Progenitor cell of endocrine pancreas (in vitro differentiated cells): ENCODE data around the gene EGFL6. TPM values are rescaled to one million over a fixed set of nuclear protein-coding genes. Genes with fewer than 3 reads are reported as not detected.
A peak's percentile ranks its signal among the peaks of the same experiment; 100 is the strongest.
"Not testable (repeated sequence)": the region's sequence is repeated elsewhere in the genome, so short reads cannot be mapped to it uniquely, and the experiment has no call there.

Experiments
- DNase-seq: peaks from one replicate; pipeline ENCODE4 v3.0.0; 2021; ENCODE audit warnings: low spot score; ENCODE audit not compliant: unreplicated experiment
- H3K27ac Mint-ChIP-seq: 2 replicates; pipeline ENCODE4 v1.8.0; 2021; ENCODE audit warnings: mild to moderate bottlenecking, moderate library complexity, mixed read lengths
- H3K27me3 Mint-ChIP-seq: 2 replicates; pipeline ENCODE4 v1.8.0; 2021; ENCODE audit warnings: mixed read lengths
- H3K36me3 Mint-ChIP-seq: 2 replicates; pipeline ENCODE4 v1.8.0; 2022; ENCODE audit warnings: mixed read lengths; ENCODE audit not compliant: insufficient read depth
- H3K4me1 Mint-ChIP-seq: 2 replicates; pipeline ENCODE4 v1.8.0; 2021; ENCODE audit warnings: low read depth, mixed read lengths
- H3K4me3 Mint-ChIP-seq: 2 replicates; pipeline ENCODE4 v1.8.0; 2021; ENCODE audit warnings: low read depth, mild to moderate bottlenecking, moderate library complexity, mixed read lengths
- H3K9me3 Mint-ChIP-seq: 2 replicates; pipeline ENCODE4 v1.8.0; 2021; ENCODE audit warnings: low read depth, mixed read lengths
- CTCF ChIP-seq: fragments of 200-600 bp; sonication (generic); IDR thresholded peaks from one replicate; pipeline ENCODE4 v1.5.0; 2021; ENCODE audit warnings: antibody characterized with exemption, mild to moderate bottlenecking; ENCODE audit not compliant: unreplicated experiment
- total RNA-seq: library from RNA; stranded (reverse); gene quantifications from 2 replicates; pipeline ENCODE4 v1.2.1, GENCODE V29; 2021

Gene EGFL6
- total RNA-seq, 1 donor from 2014 or later = 0.34 TPM

DNA sequence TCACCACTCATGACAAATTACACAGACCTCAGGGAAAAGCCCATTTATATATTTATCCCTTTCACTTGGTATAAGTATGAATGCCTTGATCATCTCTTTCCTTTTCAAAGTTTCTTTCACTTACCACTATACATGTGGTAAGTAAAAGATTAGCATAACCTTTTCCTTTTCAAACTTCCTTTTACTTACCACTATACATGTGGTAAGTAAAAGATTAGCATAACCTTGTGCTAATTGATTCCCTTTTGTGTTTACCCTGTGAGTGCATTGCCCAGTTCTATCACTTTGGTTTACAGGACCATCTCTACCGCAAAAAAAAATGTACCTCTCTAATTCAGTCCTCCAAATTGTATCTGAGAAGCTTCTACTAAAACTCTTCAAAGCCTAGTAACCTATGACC is 50.8 kb downstream of the EGFL6 start:
- no peaks in the 10 kb centered on the region for H3K36me3 Mint-ChIP-seq
- no peak for DNase-seq
- no peaks in the 10 kb centered on the region for H3K27me3 Mint-ChIP-seq
- H3K9me3 Mint-ChIP-seq = peaks cover 12% of the 10 kb centered on the region
- TF ChIP-seq CTCF = no peak
- no peak overlapping the region for H3K27ac Mint-ChIP-seq
- H3K4me1 Mint-ChIP-seq = no peaks in the 10 kb centered on the region
- no peak overlapping the region for H3K4me3 Mint-ChIP-seq

- TF ChIP-seq CTCF = no peak
- Mint-ChIP-seq H3K36me3 (no peaks in the 10 kb centered on the region), H3K27ac (no peak overlapping the region), H3K4me3 (no peak overlapping the region), H3K4me1 (peaks cover 5% of the 10 kb centered on the region), H3K9me3 (peaks cover 20% of the 10 kb centered on the region), H3K27me3 (no peaks in the 10 kb centered on the region)
- no peak for DNase-seq
Measured at GRCh38 chrX:13622401-13622964, 53.1 kb downstream of the EGFL6 start.

DNA sequence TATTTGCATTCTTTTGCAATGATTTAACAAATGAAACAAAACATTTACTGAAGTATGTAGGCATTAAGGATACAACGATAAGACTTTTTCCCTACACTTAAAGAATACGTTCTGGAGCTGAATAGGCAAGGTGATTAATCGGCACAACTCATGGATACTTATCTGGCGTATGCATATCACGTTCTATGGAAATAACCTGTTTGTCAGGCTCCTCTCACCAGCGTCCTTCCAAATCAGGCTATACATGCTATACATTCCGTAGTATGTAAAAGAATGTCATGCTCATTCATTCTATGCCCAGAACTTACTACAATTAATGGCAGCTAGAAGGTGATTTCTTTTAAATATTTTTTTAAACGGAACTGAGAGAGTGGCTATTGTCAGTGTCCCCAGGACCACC is 57.9 kb downstream of the EGFL6 start:
- TF ChIP-seq CTCF = no peak

DNA sequence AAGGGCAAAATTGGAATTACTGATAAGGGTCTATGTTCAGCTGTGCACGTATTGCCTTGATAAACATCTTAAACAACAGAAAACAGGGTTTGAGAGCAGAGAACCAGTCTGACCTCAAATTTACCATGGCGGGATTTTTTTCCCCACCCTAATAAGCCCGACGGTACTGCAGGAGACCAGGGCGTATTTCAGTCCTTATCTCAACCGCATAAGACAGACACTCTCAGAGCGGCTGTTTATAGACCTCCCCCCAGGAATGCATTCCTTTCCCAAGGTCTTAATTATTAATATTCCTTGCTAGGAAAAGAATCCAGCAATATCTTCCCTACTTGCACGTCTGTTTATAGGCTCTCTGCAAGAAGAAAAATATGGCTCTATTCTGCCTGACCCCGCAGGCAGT is 67.8 kb downstream of the EGFL6 start:
- H3K36me3 Mint-ChIP-seq, H3K27ac Mint-ChIP-seq, DNase-seq, H3K4me3 Mint-ChIP-seq, H3K4me1 Mint-ChIP-seq, H3K27me3 Mint-ChIP-seq: not testable (repeated sequence)
- H3K9me3 Mint-ChIP-seq = peaks cover 36% of the 10 kb centered on the region

More for the DNA sequence above, 57.9 kb downstream of the EGFL6 start:
- Mint-ChIP-seq H3K27me3 (no peaks in the 10 kb centered on the region), H3K4me1 (peaks cover 5% of the 10 kb centered on the region), H3K36me3 (no peaks in the 10 kb centered on the region), H3K27ac (peak overlapping the region; percentile 55), H3K9me3 (peaks cover 23% of the 10 kb centered on the region), H3K4me3 (no peak overlapping the region)
- no peak for DNase-seq

- no peak overlapping the region for H3K27ac Mint-ChIP-seq
- peaks cover 3% of the 10 kb centered on the region for H3K4me1 Mint-ChIP-seq
- peaks cover 35% of the 10 kb centered on the region for H3K9me3 Mint-ChIP-seq
- H3K36me3 Mint-ChIP-seq = peaks cover 3% of the 10 kb centered on the region
- no peak for DNase-seq
- no peaks in the 10 kb centered on the region for H3K27me3 Mint-ChIP-seq
- no peak for TF ChIP-seq CTCF
- no peak overlapping the region for H3K4me3 Mint-ChIP-seq
Measured at GRCh38 chrX:13638021-13638420, 68.6 kb downstream of the EGFL6 start.

GRCh38 chrX:13638826-13639225 is 69.4 kb downstream of the EGFL6 start:
- H3K27me3 Mint-ChIP-seq = no peaks in the 10 kb centered on the region
- DNase-seq = no peak
- H3K27ac Mint-ChIP-seq = no peak overlapping the region
- TF ChIP-seq CTCF = no peak
- H3K4me3 Mint-ChIP-seq = no peak overlapping the region
- peaks cover 35% of the 10 kb centered on the region for H3K9me3 Mint-ChIP-seq
- peaks cover 3% of the 10 kb centered on the region for H3K4me1 Mint-ChIP-seq
- peaks cover 3% of the 10 kb centered on the region for H3K36me3 Mint-ChIP-seq

GRCh38 chrX:13641684-13642083 is 72.3 kb downstream of the EGFL6 start:
- not testable (repeated sequence) for H3K4me1 Mint-ChIP-seq, DNase-seq, H3K27me3 Mint-ChIP-seq, H3K36me3 Mint-ChIP-seq, H3K4me3 Mint-ChIP-seq, H3K27ac Mint-ChIP-seq
- H3K9me3 Mint-ChIP-seq = peaks cover 28% of the 10 kb centered on the region
